Fibroblast of lung (primary cell): Measurements from ENCODE around the gene NDUFAF2. TPM values are rescaled to one million over a fixed set of nuclear protein-coding genes. Genes with fewer than 3 reads are reported as not detected.
"Not testable (repeated sequence)": the region's sequence is repeated elsewhere in the genome, so short reads cannot be mapped to it uniquely, and the experiment has no call there.

Source experiments
- DNase-seq, 2 donors: peaks; one replicate each; pipeline versions ENCODE4 v3.0.0 to v3.0.0-alpha.2; 2010; ENCODE audit warnings: low read depth in 2 of 2
- H2AFZ ChIP-seq: 2 replicates; pipeline ENCODE4 v1.5.1; 2012; ENCODE audit warnings: low read length, control low read depth, inconsistent platforms
- H3K27ac ChIP-seq: 2 replicates; pipeline ENCODE4 v1.5.1; 2011; ENCODE audit warnings: low read length, control low read depth; ENCODE audit not compliant: insufficient read depth
- H3K27me3 ChIP-seq: 2 replicates; pipeline ENCODE4 v1.5.1; 2011; ENCODE audit warnings: mild to moderate bottlenecking, low read length; ENCODE audit not compliant: control insufficient read depth, insufficient read depth
- H3K36me3 ChIP-seq: 2 replicates; pipeline ENCODE4 v1.5.1; 2011; ENCODE audit warnings: low read length; ENCODE audit not compliant: control insufficient read depth, insufficient read depth
- H3K4me1 ChIP-seq: 2 replicates; pipeline ENCODE4 v1.5.1; 2011; ENCODE audit warnings: low read length; ENCODE audit not compliant: control insufficient read depth, insufficient read depth; ENCODE audit errors: extremely low read depth
- H3K4me2 ChIP-seq: 2 replicates; pipeline ENCODE4 v1.5.1; 2011; ENCODE audit warnings: low read length, control low read depth; ENCODE audit not compliant: insufficient read depth; ENCODE audit errors: extremely low read depth
- H3K4me3 ChIP-seq, 4 experiments: fragments of 200-600 bp in 1 of 4; sonication (generic) in 1 of 4; replicated peaks in 1 of 4; 2 replicates each; pipeline ENCODE4 v1.5.1; 2011 to 2016; ENCODE audit warnings: low read length in 4 of 4, low read depth in 3 of 4, mild to moderate bottlenecking in 3 of 4, control low read depth in 2 of 4, inconsistent platforms in 1 of 4, mixed read lengths in 1 of 4; ENCODE audit not compliant: insufficient read depth in 1 of 4; ENCODE audit errors: control extremely low read depth in 1 of 4
- H3K79me2 ChIP-seq: 2 replicates; pipeline ENCODE4 v1.5.1; 2012; ENCODE audit warnings: mild to moderate bottlenecking, low read length, inconsistent platforms; ENCODE audit not compliant: control insufficient read depth, insufficient read depth
- H3K9ac ChIP-seq: 2 replicates; pipeline ENCODE4 v1.5.1; 2011; ENCODE audit warnings: mild to moderate bottlenecking, low read length, control low read depth; ENCODE audit not compliant: insufficient read depth
- H3K9me3 ChIP-seq: 2 replicates; pipeline ENCODE4 v1.5.1; 2012; ENCODE audit warnings: low read depth, low read length; ENCODE audit not compliant: control insufficient read depth, insufficient read depth
- H4K20me1 ChIP-seq: 2 replicates; pipeline ENCODE4 v1.5.1; 2011; ENCODE audit warnings: low read length; ENCODE audit not compliant: control insufficient read depth, insufficient read depth; ENCODE audit errors: extremely low read depth
- CTCF ChIP-seq, 2 donors: IDR thresholded peaks in 1 of 2; conservative IDR thresholded peaks in 1 of 2; 1 replicate in 1 of 2; 2 replicates in 1 of 2; pipeline ENCODE4 v1.5.1; 2011 to 2012; ENCODE audit warnings: low read length in 2 of 2, control low read depth in 1 of 2, inconsistent platforms in 1 of 2, low read depth in 1 of 2, mild to moderate bottlenecking in 1 of 2
- EZH2 ChIP-seq: IDR thresholded peaks from 2 replicates; pipeline ENCODE4 v1.5.1; 2012; ENCODE audit warnings: low read length, control low read depth, mild to moderate bottlenecking; ENCODE audit errors: missing control alignments
- polyA plus RNA-seq, 2 donors: library from polyadenylated mRNA; depleted of rRNA in 1 of 2; stranded (reverse) in 1 of 2; unstranded in 1 of 2; fragments of >200 nt; gene quantifications; 2 replicates each; pipeline ENCODE4 v1.2.1, GENCODE V29; 2011 to 2012; ENCODE audit warnings: missing spikeins in 1 of 2
- total RNA-seq: library from RNA; depleted of rRNA; stranded (reverse); fragments of >200 nt; gene quantifications from 2 replicates; pipeline ENCODE4 v1.2.1, GENCODE V29; 2014

The NDUFAF2 gene
- total and polyA plus RNA-seq, 2 donors (not counting 1 experiment from before 2014, with no cell fraction given) = 30.9 to 53.2 TPM

- Histone ChIP-seq H3K4me1 (no peaks in the 10 kb centered on the region), H2AFZ (no peak overlapping the region), H3K4me2 (no peak overlapping the region), H3K9me3 (no peaks in the 10 kb centered on the region), H3K9ac (no peak overlapping the region), H3K27me3 (no peaks in the 10 kb centered on the region), H3K79me2 (no peaks in the 10 kb centered on the region), H4K20me1 (no peaks in the 10 kb centered on the region), H3K27ac (no peak overlapping the region), H3K36me3 (no peaks in the 10 kb centered on the region), H3K4me3 (no peak overlapping the region)
- TF ChIP-seq EZH2 = no peak
- no peak for TF ChIP-seq CTCF (conservative IDR thresholded peaks at IDR 0.05 in 1 of 2, IDR thresholded peaks at IDR 0.05 in 1 of 2; ENCODE audit: low read depth in 1 of 2, low read length in 2 of 2)
- peak in 1 of 2 donors; percentile 17 for DNase-seq
Observed at GRCh38 chr5:61087921-61088320, 142.9 kb downstream of the NDUFAF2 start.

- Histone ChIP-seq H3K9ac (no peak overlapping the region), H3K4me1 (no peaks in the 10 kb centered on the region), H2AFZ (no peak overlapping the region), H3K79me2 (no peaks in the 10 kb centered on the region), H4K20me1 (no peaks in the 10 kb centered on the region), H3K27ac (no peak overlapping the region), H3K4me2 (no peak overlapping the region), H3K36me3 (no peaks in the 10 kb centered on the region), H3K27me3 (no peaks in the 10 kb centered on the region), H3K4me3 (no peak overlapping the region), H3K9me3 (no peaks in the 10 kb centered on the region)
- peak in 1 of 2 donors; percentile 21 for DNase-seq
- no peak for TF ChIP-seq CTCF (conservative IDR thresholded peaks at IDR 0.05 in 1 of 2, IDR thresholded peaks at IDR 0.05 in 1 of 2; ENCODE audit: low read depth in 1 of 2, low read length in 2 of 2)
Observed at GRCh38 chr5:61089351-61089750, 144.3 kb downstream of the NDUFAF2 start.

GRCh38 chr5:61093046-61093771, 148.2 kb downstream of the NDUFAF2 start:
- H2AFZ ChIP-seq, H3K4me1 ChIP-seq, H3K9me3 ChIP-seq, H3K27ac ChIP-seq, H3K9ac ChIP-seq, H3K4me3 ChIP-seq, H3K4me2 ChIP-seq, DNase-seq, H3K27me3 ChIP-seq, H4K20me1 ChIP-seq, H3K79me2 ChIP-seq, H3K36me3 ChIP-seq: not testable (repeated sequence)
